Stimulated activated naive CD8-positive, alpha-beta T cell treated with anti-CD3 and anti-CD28 coated beads, Interleukin-15, Interleukin-2, amounts not matched to agents 100 ng/mL and 50 ng/mL, for 24 hours (primary cell): ENCODE results near the gene PTH1R.
"Not testable (repeated sequence)": the region's sequence is repeated elsewhere in the genome, so short reads cannot be mapped to it uniquely, and the experiment has no call there.

Source experiments
- H3K27ac Mint-ChIP-seq: one replicate; pipeline ENCODE4 v1.8.0; 2021; ENCODE audit warnings: mild to moderate bottlenecking, mixed read lengths
- H3K27me3 Mint-ChIP-seq: one replicate; pipeline ENCODE4 v1.8.0; 2021; ENCODE audit warnings: mixed read lengths
- H3K36me3 Mint-ChIP-seq: one replicate; pipeline ENCODE4 v1.8.0; 2021; ENCODE audit warnings: low read depth, mixed read lengths
- H3K4me1 Mint-ChIP-seq: one replicate; pipeline ENCODE4 v1.8.0; 2021; ENCODE audit warnings: low read depth, mixed read lengths
- H3K4me3 Mint-ChIP-seq: one replicate; pipeline ENCODE4 v1.8.0; 2021; ENCODE audit warnings: mild to moderate bottlenecking, mixed read lengths
- H3K9me3 Mint-ChIP-seq: one replicate; pipeline ENCODE4 v1.8.0; 2021; ENCODE audit warnings: mixed read lengths

The PTH1R gene

DNA sequence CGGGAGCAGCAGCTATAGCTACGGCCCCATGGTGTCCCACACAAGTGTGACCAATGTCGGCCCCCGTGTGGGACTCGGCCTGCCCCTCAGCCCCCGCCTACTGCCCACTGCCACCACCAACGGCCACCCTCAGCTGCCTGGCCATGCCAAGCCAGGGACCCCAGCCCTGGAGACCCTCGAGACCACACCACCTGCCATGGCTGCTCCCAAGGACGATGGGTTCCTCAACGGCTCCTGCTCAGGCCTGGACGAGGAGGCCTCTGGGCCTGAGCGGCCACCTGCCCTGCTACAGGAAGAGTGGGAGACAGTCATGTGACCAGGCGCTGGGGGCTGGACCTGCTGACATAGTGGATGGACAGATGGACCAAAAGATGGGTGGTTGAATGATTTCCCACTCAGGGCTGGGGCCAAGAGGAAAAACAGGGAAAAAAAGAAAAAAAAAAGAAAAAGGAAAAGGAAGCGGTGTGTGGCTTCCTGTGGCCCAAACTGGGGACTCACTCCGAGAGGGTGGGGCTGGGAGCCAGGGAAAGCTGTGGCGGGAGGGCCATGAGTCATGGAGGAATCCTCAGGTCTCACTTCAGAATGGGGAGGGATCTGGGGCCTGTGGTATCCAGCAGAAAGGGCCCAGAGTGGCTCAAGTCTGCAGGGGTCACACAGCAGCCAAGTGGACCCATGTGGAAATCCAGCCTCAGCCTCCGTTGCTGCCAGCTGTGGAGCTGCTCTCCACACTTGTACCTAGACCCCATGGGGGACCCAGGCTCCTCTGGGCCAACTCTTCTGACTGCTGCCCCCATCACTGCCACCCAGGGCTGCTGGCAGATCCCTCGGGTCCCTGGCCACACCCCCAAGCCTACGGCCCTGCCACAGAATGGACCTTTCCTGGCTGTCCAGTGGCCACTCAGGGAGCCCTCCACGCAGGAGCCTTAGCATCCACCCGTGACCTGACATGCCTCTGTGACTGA is 26.1 kb downstream of the PTH1R start:
- Mint-ChIP-seq H3K36me3 (no peaks in the 10 kb centered on the region), H3K4me1 (no peaks in the 10 kb centered on the region), H3K9me3 (no peaks in the 10 kb centered on the region), H3K27me3 (peaks cover 3% of the 10 kb centered on the region), H3K27ac (no peak overlapping the region), H3K4me3 (no peak overlapping the region)

- no peaks in the 10 kb centered on the region for H3K9me3 Mint-ChIP-seq
- no peak overlapping the region for H3K27ac Mint-ChIP-seq
- H3K27me3 Mint-ChIP-seq = no peaks in the 10 kb centered on the region
- H3K36me3 Mint-ChIP-seq = no peaks in the 10 kb centered on the region
- H3K4me3 Mint-ChIP-seq = no peak overlapping the region
- peaks cover 4% of the 10 kb centered on the region for H3K4me1 Mint-ChIP-seq
Observed at GRCh38 chr3:46904303-46905212, 27.0 kb downstream of the PTH1R start.

DNA sequence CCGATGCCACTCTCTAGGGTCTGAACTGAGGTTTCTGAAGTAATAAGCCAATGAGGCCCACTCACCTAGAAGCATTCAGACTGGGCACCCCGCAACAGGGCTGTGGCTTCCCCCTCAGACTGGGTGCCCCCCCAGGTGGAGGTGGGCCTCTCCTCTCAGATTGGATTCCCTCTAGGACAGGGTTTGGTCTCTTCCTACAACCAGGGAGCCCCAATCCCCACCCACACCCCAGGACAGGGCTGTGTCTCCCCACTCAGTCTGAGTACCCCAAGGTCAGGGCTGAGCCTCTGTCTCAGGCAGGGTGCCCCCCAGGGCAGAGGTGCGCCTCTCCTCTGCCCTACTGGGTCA is 27.7 kb downstream of the PTH1R start:
- H3K9me3 Mint-ChIP-seq = no peaks in the 10 kb centered on the region

DNA sequence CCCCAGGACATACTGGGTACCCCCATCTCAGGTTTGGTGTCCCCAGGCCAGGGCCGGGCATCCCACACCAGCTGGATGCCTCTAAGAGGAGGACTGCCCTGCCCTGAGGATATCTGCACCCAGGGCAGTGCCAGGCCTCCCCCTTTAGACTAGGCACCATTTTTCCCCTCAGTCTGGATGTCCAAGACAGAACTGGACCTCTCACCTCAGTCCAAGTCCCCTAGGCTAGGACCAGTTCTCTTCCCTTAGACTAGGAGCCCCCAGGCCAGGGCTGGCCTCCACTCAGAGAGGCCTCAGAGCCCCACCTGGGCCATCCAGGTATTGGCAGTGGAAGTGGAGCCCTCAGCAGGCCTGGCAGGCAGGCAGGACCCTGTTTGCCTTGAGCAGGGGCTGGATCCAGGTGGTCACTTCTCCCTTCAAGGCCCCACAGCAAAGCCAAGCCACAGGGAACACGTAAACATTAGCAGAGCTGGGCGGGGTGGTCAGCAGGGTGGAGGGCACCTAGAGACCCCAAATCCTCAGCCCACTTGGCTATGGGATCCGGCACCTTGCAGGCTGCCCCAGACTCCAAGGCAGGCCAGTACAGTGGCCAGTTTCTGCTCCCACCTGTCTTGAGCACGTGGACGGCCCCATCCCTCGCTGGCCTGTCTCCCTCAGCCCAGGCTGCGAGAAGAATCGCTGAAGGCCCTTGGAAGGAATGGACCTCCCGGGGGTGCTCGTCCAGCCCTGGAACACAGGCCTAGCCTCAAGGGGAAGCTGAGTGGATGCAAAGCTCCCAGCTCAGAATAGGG is 28.3 kb downstream of the PTH1R start:
- Mint-ChIP-seq H3K27ac (no peak overlapping the region), H3K36me3 (no peaks in the 10 kb centered on the region), H3K4me3 (no peak overlapping the region), H3K4me1 (peaks cover 6% of the 10 kb centered on the region), H3K9me3 (no peaks in the 10 kb centered on the region), H3K27me3 (no peaks in the 10 kb centered on the region)

More for the DNA sequence above, 27.7 kb downstream of the PTH1R start:
- H3K4me3 Mint-ChIP-seq = no peak overlapping the region
- no peaks in the 10 kb centered on the region for H3K27me3 Mint-ChIP-seq
- no peak overlapping the region for H3K27ac Mint-ChIP-seq
- no peaks in the 10 kb centered on the region for H3K36me3 Mint-ChIP-seq
- peaks cover 6% of the 10 kb centered on the region for H3K4me1 Mint-ChIP-seq

DNA sequence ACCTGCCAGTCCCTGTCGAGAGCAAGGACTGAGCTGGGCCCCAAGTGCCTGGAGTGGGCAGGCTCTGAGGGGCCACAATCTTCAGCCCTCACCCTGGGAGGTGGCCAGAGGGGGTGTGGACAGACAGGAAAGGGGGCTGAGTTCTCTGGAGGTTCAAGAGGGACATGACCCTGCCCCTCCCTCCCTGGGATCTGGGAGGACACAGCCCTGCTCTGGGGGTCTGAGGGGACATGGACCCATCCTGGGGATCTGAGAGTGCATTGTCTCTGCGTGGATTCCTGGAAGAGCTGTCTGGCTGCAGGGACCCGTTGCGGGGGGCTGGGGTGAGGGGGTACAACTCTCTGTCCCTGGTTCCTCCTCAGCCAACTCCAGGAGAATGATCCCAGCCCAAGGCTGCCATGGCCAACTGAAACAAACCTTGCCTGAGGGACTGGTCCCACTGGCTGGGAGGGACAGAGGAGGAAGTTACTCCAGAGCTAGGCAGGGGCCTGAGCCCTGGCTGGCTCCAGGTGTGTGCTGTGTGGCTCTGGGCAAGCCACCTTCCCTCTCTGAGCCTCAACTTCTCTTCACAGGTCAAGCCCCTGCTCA is 29.0 kb downstream of the PTH1R start:
- no peaks in the 10 kb centered on the region for H3K27me3 Mint-ChIP-seq
- no peak overlapping the region for H3K27ac Mint-ChIP-seq
- H3K36me3 Mint-ChIP-seq = no peaks in the 10 kb centered on the region
- peaks cover 6% of the 10 kb centered on the region for H3K4me1 Mint-ChIP-seq
- no peaks in the 10 kb centered on the region for H3K9me3 Mint-ChIP-seq
- no peak overlapping the region for H3K4me3 Mint-ChIP-seq

- Mint-ChIP-seq H3K9me3 (no peaks in the 10 kb centered on the region), H3K36me3 (no peaks in the 10 kb centered on the region), H3K27ac (no peak overlapping the region), H3K4me3 (no peak overlapping the region), H3K4me1 (peaks cover 6% of the 10 kb centered on the region), H3K27me3 (no peaks in the 10 kb centered on the region)
Observed at GRCh38 chr3:46907271-46907670, 29.8 kb downstream of the PTH1R start.

GRCh38 chr3:46907960-46908293 is 30.4 kb downstream of the PTH1R start:
- H3K4me1 Mint-ChIP-seq = peaks cover 6% of the 10 kb centered on the region
- H3K27ac Mint-ChIP-seq = no peak overlapping the region
- H3K36me3 Mint-ChIP-seq = peaks cover 3% of the 10 kb centered on the region
- H3K4me3 Mint-ChIP-seq = no peak overlapping the region
- no peaks in the 10 kb centered on the region for H3K27me3 Mint-ChIP-seq
- H3K9me3 Mint-ChIP-seq = no peaks in the 10 kb centered on the region

GRCh38 chr3:46908294-46908985 is 30.9 kb downstream of the PTH1R start:
- H3K4me3 Mint-ChIP-seq = no peak overlapping the region
- no peak overlapping the region for H3K27ac Mint-ChIP-seq
- H3K9me3 Mint-ChIP-seq = no peaks in the 10 kb centered on the region
- no peaks in the 10 kb centered on the region for H3K27me3 Mint-ChIP-seq
- peaks cover 8% of the 10 kb centered on the region for H3K36me3 Mint-ChIP-seq
- peaks cover 8% of the 10 kb centered on the region for H3K4me1 Mint-ChIP-seq

- peaks cover 15% of the 10 kb centered on the region for H3K4me1 Mint-ChIP-seq
- no peaks in the 10 kb centered on the region for H3K9me3 Mint-ChIP-seq
- H3K27me3 Mint-ChIP-seq = no peaks in the 10 kb centered on the region
- H3K4me3 Mint-ChIP-seq = no peak overlapping the region
- peak overlapping the region; percentile 17 for H3K27ac Mint-ChIP-seq
- peaks cover 11% of the 10 kb centered on the region for H3K36me3 Mint-ChIP-seq
Observed at GRCh38 chr3:46908986-46909534, 31.5 kb downstream of the PTH1R start.

DNA sequence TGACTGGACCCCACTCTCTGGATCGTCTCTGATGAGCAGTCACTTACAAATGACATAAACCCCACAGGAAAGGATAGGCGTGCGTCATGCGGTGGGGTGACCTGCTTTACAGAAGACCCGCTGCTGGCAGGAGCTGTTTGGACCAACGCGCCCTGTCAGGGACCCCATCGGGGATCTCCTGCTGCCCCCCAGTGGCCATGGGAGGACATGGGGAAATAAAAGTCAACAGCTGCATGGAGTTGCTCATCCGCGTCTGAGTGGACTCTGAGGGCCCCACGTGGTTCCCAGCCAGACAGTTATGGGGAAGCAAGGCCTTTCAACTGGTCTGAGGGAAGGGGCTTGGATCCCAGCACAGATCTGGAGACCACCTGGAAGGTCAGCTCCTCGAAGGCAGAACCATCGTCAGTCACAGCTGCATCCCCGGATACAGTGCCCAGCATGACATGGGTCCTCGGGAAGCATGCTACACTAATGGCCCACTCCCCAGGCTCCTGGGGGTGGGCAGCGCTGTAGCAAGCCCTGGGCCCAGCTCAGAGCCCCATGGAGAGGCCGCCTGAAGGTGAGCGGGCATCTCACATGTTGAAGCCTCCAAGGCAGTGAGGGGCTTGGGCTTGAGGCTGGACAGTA is 32.1 kb downstream of the PTH1R start:
- H3K27ac Mint-ChIP-seq = peak overlapping the region; percentile 17
- H3K4me3 Mint-ChIP-seq = no peak overlapping the region
- no peaks in the 10 kb centered on the region for H3K9me3 Mint-ChIP-seq
- peaks cover 17% of the 10 kb centered on the region for H3K4me1 Mint-ChIP-seq
- peaks cover 11% of the 10 kb centered on the region for H3K36me3 Mint-ChIP-seq
- no peaks in the 10 kb centered on the region for H3K27me3 Mint-ChIP-seq

DNA sequence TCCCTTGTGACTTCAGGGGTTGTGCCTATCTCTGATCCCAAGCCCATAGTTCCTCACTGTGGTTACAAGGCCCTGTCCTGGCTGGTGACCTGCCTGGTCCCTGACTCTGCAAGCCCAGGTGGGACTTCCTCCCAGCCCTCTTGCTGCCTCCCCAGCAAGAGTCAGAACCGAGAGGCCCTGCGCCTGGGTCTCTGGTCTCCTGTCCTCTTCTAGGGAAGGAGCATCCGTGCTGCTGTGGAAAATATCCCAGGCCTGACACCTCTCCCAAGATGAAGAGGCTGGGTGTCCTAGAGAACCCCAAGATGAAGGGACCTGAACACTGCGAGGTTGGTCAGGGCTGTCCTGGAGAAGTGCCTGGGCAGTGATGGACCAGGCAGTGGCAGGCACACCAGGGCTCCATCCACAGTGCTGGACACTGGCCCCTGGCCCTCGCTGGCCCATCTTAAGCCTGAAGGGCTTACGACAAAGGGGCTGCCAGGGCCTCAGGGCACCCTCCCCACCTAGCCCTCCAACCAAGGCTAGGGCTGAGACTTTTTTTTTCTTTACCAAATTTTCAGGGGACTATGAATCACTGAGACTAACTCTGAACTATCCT is 32.7 kb downstream of the PTH1R start:
- no peak overlapping the region for H3K27ac Mint-ChIP-seq
- no peak overlapping the region for H3K4me3 Mint-ChIP-seq
- no peaks in the 10 kb centered on the region for H3K27me3 Mint-ChIP-seq
- peaks cover 21% of the 10 kb centered on the region for H3K4me1 Mint-ChIP-seq
- no peaks in the 10 kb centered on the region for H3K9me3 Mint-ChIP-seq
- peaks cover 14% of the 10 kb centered on the region for H3K36me3 Mint-ChIP-seq

DNA sequence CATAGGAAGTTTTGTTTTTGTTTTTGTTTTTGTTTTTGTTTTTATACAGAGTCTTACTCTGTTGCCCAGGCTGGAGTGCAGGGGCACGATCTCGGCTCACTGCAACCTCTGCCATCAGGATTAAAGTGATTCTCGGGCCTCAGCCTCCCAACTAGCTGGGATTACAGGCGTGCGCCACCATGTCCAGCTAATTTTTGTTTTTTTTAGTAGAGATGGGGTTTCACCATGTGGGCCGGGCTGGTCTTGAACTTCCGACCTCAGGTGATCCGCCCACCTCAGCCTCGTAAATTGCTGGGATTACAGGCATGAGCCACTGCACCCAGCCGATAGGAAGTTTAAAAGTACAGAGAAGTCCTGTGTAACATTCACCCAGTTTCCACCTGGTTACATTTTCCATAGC is 33.4 kb downstream of the PTH1R start:
- peaks cover 27% of the 10 kb centered on the region for H3K4me1 Mint-ChIP-seq
- peaks cover 20% of the 10 kb centered on the region for H3K36me3 Mint-ChIP-seq
- H3K9me3 Mint-ChIP-seq, H3K27ac Mint-ChIP-seq, H3K27me3 Mint-ChIP-seq, H3K4me3 Mint-ChIP-seq: not testable (repeated sequence)

DNA sequence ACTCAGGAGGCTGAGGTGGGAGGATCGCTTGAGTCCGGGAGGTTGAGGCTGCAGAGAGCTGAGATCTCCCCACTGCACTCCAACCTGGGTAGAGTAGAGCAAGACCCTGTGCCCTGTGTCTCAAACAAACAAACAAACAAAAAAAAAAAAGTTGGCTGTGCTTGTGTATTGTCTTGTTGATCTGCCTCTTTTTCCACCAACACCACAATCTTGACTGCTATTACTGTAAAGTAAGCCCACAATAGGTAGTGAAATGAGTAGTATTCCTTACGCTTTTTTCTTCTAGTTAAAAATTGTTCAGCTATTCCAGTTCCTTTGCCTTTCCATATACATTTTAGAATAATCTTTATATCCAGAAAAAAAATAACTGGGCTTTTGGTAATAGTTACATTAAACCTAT is 35.5 kb downstream of the PTH1R start:
- Mint-ChIP-seq H3K9me3 (peaks cover 4% of the 10 kb centered on the region), H3K36me3 (peaks cover 39% of the 10 kb centered on the region), H3K4me1 (peaks cover 42% of the 10 kb centered on the region), H3K4me3 (no peak overlapping the region), H3K27ac (no peak overlapping the region), H3K27me3 (no peaks in the 10 kb centered on the region)
